ENCODE data around the gene IGIP.
A peak's percentile ranks its signal among the peaks of the same experiment; 100 is the strongest.

The IGIP gene

DNA sequence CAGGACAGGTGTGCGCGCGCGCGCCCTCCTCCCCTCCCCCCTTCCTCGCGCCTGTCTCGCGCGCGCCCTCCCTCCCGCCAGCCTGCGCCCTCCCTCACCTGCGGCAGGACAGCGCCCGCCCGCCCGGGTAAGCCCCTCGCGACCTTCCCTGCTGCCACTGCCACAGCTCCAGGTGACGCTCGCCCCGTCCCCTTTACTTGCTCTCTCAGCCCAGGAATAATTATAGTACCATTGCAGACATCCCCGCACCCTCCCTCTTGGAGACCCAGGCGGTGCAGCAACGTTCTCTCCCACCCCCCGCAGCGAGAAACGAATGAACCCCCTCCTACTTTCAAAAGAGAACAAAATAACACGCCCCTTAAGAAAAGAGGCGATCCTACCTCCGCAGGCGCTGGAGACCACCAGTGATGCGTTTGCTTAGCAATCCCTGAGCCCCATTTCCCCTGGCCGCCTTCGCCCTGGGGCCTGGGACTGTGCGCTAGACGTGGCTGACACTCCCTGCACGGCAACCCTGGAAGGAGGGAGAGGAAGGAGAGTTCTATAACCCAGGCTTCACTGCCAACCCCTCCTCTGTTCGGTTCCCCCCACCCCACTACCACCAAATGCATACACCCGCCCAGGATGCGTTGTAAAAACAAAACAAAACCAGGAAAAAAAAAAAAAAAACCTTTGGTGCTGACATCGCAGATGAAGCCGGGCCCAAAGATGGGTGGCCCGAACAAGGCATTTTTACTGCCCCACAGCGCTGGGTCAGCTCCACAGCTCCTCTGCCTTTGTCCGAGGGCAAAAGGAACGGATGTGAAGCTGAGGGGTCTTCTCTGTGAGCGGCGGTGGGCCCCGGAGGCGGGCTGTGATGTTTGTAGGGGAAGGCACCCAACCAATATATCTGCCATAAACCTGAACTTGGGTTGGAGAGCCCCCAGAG, 17.4 kb upstream of the IGIP start:
- TF ChIP-seq CREB1 (IDR thresholded peaks at IDR 0.05; ENCODE audit: low read depth) (no peak), ZBTB7A (IDR thresholded peaks at IDR 0.05; ENCODE audit: low read depth) (peak; percentile 83)

DNA sequence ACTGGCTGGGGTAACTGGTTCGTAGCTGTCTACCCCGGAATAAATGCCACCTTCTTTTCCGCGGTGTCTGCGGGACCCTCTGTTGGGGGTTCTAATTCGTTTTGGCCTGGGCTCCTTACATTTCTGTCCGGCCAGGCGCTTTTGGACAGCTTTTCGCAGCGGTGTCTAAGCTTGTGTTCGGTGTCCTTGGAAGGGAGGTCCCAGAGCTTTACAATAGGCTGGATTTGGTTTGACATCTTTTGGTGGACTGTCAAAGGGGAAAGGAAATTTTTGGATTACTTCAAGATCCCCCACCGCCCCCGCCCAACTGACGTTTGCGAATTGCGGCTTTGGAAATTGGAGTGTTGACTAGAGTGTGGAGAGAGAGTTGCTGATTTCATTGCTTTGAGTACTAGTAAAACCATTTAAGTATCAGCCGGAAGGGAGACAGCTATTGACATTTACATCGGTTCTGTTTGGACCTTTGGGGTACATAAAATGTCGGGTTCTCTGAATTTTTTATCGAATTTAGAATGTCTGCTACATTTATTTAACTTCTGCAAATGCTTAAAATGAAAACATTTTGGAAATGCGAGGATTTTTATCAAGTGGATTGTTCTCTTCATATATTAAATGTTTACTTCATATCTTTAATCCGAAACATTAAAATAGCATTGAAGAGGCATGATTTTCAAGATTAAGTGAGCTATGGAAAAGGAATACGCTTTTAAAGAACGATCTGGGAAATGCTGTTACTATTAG, 16.5 kb upstream of the IGIP start:
- TF ChIP-seq TAF1 (IDR thresholded peaks at IDR 0.05; ENCODE audit: low read depth): no peak
- no peak for TF ChIP-seq RAD21 (IDR thresholded peaks at IDR 0.05; ENCODE audit: low read depth)
- no peak for TF ChIP-seq TEAD4 (IDR thresholded peaks at IDR 0.05)
- no peak for TF ChIP-seq YY1 (IDR thresholded peaks at IDR 0.05; ENCODE audit: low read depth)
- TF ChIP-seq, protein P1, sequence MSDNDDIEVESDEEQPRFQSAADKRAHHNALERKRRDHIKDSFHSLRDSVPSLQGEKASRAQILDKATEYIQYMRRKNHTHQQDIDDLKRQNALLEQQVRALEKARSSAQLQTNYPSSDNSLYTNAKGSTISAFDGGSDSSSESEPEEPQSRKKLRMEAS (IDR thresholded peaks at IDR 0.05): no peak
- TF ChIP-seq NFIC (IDR thresholded peaks at IDR 0.05): no peak
- no peak for TF ChIP-seq ZBTB7A (IDR thresholded peaks at IDR 0.05; ENCODE audit: low read depth)
- TF ChIP-seq, protein P2, sequence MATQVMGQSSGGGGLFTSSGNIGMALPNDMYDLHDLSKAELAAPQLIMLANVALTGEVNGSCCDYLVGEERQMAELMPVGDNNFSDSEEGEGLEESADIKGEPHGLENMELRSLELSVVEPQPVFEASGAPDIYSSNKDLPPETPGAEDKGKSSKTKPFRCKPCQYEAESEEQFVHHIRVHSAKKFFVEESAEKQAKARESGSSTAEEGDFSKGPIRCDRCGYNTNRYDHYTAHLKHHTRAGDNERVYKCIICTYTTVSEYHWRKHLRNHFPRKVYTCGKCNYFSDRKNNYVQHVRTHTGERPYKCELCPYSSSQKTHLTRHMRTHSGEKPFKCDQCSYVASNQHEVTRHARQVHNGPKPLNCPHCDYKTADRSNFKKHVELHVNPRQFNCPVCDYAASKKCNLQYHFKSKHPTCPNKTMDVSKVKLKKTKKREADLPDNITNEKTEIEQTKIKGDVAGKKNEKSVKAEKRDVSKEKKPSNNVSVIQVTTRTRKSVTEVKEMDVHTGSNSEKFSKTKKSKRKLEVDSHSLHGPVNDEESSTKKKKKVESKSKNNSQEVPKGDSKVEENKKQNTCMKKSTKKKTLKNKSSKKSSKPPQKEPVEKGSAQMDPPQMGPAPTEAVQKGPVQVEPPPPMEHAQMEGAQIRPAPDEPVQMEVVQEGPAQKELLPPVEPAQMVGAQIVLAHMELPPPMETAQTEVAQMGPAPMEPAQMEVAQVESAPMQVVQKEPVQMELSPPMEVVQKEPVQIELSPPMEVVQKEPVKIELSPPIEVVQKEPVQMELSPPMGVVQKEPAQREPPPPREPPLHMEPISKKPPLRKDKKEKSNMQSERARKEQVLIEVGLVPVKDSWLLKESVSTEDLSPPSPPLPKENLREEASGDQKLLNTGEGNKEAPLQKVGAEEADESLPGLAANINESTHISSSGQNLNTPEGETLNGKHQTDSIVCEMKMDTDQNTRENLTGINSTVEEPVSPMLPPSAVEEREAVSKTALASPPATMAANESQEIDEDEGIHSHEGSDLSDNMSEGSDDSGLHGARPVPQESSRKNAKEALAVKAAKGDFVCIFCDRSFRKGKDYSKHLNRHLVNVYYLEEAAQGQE (IDR thresholded peaks at IDR 0.05; ENCODE audit: low read depth): no peak
- no peak for TF ChIP-seq CEBPB (IDR thresholded peaks at IDR 0.05)
- TF ChIP-seq EP300 (IDR thresholded peaks at IDR 0.05; ENCODE audit: borderline replicate concordance): no peak
- no peak for TF ChIP-seq CREB1 (IDR thresholded peaks at IDR 0.05; ENCODE audit: low read depth)
- TF ChIP-seq, protein P3, sequence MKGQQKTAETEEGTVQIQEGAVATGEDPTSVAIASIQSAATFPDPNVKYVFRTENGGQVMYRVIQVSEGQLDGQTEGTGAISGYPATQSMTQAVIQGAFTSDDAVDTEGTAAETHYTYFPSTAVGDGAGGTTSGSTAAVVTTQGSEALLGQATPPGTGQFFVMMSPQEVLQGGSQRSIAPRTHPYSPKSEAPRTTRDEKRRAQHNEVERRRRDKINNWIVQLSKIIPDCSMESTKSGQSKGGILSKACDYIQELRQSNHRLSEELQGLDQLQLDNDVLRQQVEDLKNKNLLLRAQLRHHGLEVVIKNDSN (IDR thresholded peaks at IDR 0.05): no peak
- TF ChIP-seq EGR1 (IDR thresholded peaks at IDR 0.05): no peak
- no peak for TF ChIP-seq FOXM1 (IDR thresholded peaks at IDR 0.05; ENCODE audit: borderline replicate concordance, low read depth)
- TF ChIP-seq TCF12 (IDR thresholded peaks at IDR 0.05; ENCODE audit: low read depth): no peak

DNA sequence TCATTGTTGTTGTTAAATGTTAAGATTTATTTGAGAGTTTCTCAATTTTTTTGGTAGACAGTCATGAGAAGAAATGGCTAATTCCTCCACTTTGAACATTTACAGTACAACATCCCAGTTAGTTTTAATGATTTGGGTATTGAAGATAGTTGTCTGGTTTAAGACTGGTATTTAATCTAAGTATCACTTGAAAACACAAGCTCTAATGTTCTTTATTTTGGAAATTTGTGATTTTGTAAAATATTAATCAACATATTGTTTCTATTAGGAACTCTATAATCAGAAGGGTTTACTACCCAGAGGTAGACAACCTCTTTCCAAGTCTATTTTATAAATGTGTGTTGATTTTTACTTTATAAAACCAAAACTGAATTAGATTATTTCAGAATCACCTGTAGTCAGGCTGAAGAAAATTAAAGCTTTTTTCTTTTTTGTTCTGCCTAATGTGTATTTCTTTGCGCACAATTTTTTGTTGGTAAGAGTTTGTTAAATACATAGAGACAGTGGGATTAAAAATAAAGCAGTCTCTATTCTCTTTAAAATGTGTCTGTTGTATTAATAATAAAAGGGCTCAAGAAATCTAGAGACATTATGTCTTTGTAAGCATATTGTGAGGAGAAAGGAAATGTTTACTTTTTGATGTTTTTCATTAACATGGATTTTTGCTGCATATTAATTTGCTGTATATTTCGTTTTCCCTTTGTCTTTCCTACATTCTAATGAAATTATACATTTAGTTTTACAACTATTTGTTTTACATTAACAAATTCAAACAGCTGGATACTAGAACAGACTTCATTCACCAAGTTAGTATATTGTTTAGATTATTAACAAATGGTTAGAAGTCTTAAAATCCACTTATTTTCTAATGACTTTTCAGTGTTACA, 15.7 kb upstream of the IGIP start:
- TF ChIP-seq TCF12 (IDR thresholded peaks at IDR 0.05; ENCODE audit: low read depth) (no peak), EGR1 (IDR thresholded peaks at IDR 0.05) (no peak), CREB1 (IDR thresholded peaks at IDR 0.05; ENCODE audit: low read depth) (no peak), FOXM1 (IDR thresholded peaks at IDR 0.05; ENCODE audit: borderline replicate concordance, low read depth) (no peak), YY1 (IDR thresholded peaks at IDR 0.05; ENCODE audit: low read depth) (no peak), TAF1 (IDR thresholded peaks at IDR 0.05; ENCODE audit: low read depth) (no peak), RAD21 (IDR thresholded peaks at IDR 0.05; ENCODE audit: low read depth) (no peak), ZBTB7A (IDR thresholded peaks at IDR 0.05; ENCODE audit: low read depth) (no peak), NFIC (IDR thresholded peaks at IDR 0.05) (no peak), TEAD4 (IDR thresholded peaks at IDR 0.05) (no peak), CEBPB (IDR thresholded peaks at IDR 0.05) (no peak), EP300 (IDR thresholded peaks at IDR 0.05; ENCODE audit: borderline replicate concordance) (no peak)
- TF ChIP-seq, protein P3 (IDR thresholded peaks at IDR 0.05): no peak
- TF ChIP-seq, protein P1 (IDR thresholded peaks at IDR 0.05): no peak
- TF ChIP-seq, protein P2 (IDR thresholded peaks at IDR 0.05; ENCODE audit: low read depth): no peak

DNA sequence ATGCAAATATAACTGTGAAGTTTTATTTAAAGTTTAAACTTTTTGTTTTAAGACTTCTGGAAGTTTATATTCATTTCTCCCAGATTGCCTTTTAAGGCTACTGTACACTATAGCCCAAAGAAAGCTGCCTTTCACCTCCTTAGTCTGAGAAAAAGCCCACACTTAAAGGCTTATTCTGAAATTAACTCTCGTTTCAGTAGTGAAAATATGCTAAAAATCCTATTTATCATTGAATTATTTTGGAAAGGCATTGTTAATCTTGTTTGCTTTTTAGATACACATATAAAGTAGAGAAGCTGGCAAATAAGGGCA, 15.1 kb upstream of the IGIP start:
- TF ChIP-seq ZBTB7A (IDR thresholded peaks at IDR 0.05; ENCODE audit: low read depth) (no peak), EGR1 (IDR thresholded peaks at IDR 0.05) (no peak), FOXM1 (IDR thresholded peaks at IDR 0.05; ENCODE audit: borderline replicate concordance, low read depth) (no peak), TEAD4 (IDR thresholded peaks at IDR 0.05) (no peak), CEBPB (IDR thresholded peaks at IDR 0.05) (no peak), EP300 (IDR thresholded peaks at IDR 0.05; ENCODE audit: borderline replicate concordance) (no peak), TAF1 (IDR thresholded peaks at IDR 0.05; ENCODE audit: low read depth) (no peak), TCF12 (IDR thresholded peaks at IDR 0.05; ENCODE audit: low read depth) (no peak), NFIC (IDR thresholded peaks at IDR 0.05) (no peak), RAD21 (IDR thresholded peaks at IDR 0.05; ENCODE audit: low read depth) (no peak), YY1 (IDR thresholded peaks at IDR 0.05; ENCODE audit: low read depth) (no peak), CREB1 (IDR thresholded peaks at IDR 0.05; ENCODE audit: low read depth) (no peak)
- TF ChIP-seq, protein P2 (IDR thresholded peaks at IDR 0.05; ENCODE audit: low read depth): no peak
- TF ChIP-seq, protein P3 (IDR thresholded peaks at IDR 0.05): no peak
- TF ChIP-seq, protein P1 (IDR thresholded peaks at IDR 0.05): no peak

Measured in Ishikawa (cell line).